ENCODE measurements around the gene FGG.

GRCh38 chr4:154614306-154614705 is 1.9 kb upstream of the FGG start:
- no peak for TF ChIP-seq ATF7 (IDR thresholded peaks at IDR 0.05; ENCODE audit: low read depth)
- TF ChIP-seq CTCF (IDR thresholded peaks at IDR 0.05 in 2 of 3, conservative IDR thresholded peaks at IDR 0.05 in 1 of 3; ENCODE audit: control insufficient read depth in 2 of 3, extremely low read depth in 1 of 3, insufficient read depth in 1 of 3, low read depth in 3 of 3, low read length in 3 of 3) = no peak
- no peak for TF ChIP-seq FOXK2 (IDR thresholded peaks at IDR 0.05)
- no peak for TF ChIP-seq ZBTB33 (IDR thresholded peaks at IDR 0.05)
- no peak for TF ChIP-seq REST (IDR thresholded peaks at IDR 0.05; ENCODE audit: low read depth, low read length)
- no peak for TF ChIP-seq CHD2 (IDR thresholded peaks at IDR 0.05; ENCODE audit: borderline replicate concordance, low read depth, low read length)
- TF ChIP-seq TCF7 (IDR thresholded peaks at IDR 0.05; ENCODE audit: borderline replicate concordance) = no peak
- TF ChIP-seq POLR2A (IDR thresholded peaks at IDR 0.05; ENCODE audit: low read depth, low read length) = no peak

Measured in GM12878 (cell line).